Neuron (in vitro differentiated cells): ENCODE data around the gene RAPGEF6.
"Not testable (repeated sequence)": the region's sequence is repeated elsewhere in the genome, so short reads cannot be mapped to it uniquely, and the experiment has no call there.

Source experiments
- H2AFZ ChIP-seq: one replicate; pipeline ENCODE4 v1.6.1; 2013; ENCODE audit warnings: low read depth, mild to moderate bottlenecking, inconsistent platforms, low read length, moderate library complexity
- H3K27me3 ChIP-seq: one replicate; pipeline ENCODE4 v1.6.1; 2013; ENCODE audit warnings: low read length; ENCODE audit not compliant: insufficient read depth
- H3K36me3 ChIP-seq: one replicate; pipeline ENCODE4 v1.6.1; 2013; ENCODE audit warnings: low read length; ENCODE audit not compliant: insufficient read depth
- H3K4me1 ChIP-seq: one replicate; pipeline ENCODE4 v1.6.1; 2013; ENCODE audit warnings: low read length; ENCODE audit not compliant: insufficient read depth
- H3K4me3 ChIP-seq: 2 replicates; pipeline ENCODE4 v1.5.1; 2013; ENCODE audit warnings: mild to moderate bottlenecking, low read length, moderate library complexity
- H3K9me3 ChIP-seq: one replicate; pipeline ENCODE4 v1.6.1; 2013; ENCODE audit warnings: low read length

Gene RAPGEF6

DNA sequence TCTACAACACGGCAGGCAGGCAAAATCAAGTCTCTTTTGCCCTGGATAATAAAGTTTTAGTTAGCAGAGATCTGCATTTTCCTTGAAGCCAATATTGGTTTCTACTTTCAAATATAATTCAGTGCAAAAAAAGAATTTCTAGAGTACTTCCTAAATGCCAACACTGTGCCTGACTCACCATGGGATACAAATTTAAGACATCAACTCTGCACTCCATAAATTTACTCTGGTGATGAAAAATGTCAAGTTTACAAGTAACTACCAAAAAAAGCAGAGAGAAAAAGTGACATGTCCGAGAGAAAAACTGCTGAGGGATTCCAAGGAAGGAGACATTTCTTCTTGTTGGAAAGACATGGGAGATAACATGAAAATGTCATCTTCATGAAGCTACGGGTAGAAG, 119.7 kb downstream of the RAPGEF6 start:
- H3K36me3 ChIP-seq = peaks cover 11% of the 10 kb centered on the region
- no peak overlapping the region for H3K4me3 ChIP-seq

DNA sequence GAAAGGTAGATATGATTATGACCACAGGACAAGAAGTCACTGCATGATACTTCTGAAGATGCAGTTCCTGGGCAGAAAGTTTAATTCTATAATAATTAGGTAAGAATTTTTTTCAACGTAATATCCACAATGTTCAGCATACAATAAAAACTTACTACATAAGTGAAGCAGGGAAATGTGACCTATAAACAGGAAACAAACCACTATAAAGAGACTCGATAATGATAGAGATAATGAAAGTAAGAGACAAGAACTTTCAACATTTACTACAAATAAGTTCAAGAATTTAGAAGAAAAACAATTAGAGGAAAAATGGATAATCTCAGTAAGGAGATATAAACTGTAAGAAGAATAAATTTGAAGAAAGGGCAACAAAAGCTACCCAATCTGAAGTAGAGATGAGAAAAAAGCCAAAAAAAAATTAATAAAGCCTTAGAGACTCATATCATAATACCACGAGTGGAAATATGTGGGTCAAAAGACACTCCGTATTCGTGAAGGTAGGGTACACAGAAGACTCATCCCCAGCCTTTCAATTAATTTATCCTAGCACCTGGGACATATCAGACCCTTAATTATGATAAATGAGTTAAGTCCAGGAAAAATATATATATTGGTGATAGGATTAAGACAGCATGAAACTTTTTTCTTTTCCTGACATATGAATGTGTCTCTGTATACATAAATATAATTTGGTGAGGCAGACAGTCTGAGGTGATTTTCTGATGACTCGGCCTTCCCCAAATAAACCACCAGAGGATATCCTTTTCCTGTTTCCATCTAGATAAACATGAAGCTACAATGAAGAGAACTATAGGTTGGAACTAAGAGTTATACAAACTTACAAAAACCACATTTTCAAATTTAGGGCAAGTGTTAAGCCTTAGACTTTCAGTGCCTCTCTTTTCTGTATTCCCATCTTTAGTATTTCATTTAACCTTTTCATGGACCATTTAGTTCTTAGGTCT, 120.4 kb downstream of the RAPGEF6 start:
- Histone ChIP-seq H3K4me1 (peaks cover 6% of the 10 kb centered on the region), H3K4me3 (no peak overlapping the region), H3K36me3 (peaks cover 17% of the 10 kb centered on the region), H3K27me3 (no peaks in the 10 kb centered on the region), H2AFZ (no peak overlapping the region), H3K9me3 (no peaks in the 10 kb centered on the region)

More for the DNA sequence above, 119.7 kb downstream of the RAPGEF6 start:
- Histone ChIP-seq H3K27me3 (no peaks in the 10 kb centered on the region), H2AFZ (no peak overlapping the region), H3K9me3 (no peaks in the 10 kb centered on the region), H3K4me1 (peaks cover 6% of the 10 kb centered on the region)

DNA sequence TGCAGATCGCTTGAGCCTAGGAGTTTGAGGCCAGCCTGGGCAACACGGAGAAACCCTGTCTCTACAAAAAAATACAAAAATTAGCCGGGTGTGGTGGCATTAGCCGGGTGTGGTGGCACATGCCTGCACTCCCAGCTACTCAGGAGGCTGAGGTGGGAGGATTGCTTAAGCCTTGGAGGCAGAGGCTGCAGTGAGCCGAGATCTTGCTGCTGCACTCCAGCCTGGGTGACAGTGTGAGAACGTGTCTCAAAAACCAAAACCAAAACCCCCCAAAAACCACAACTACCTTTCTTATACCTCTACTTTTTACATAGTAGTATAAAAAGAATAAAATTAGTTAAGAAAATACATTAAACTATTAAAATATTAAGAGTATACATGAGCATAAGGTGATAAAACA, 121.2 kb downstream of the RAPGEF6 start:
- peaks cover 15% of the 10 kb centered on the region for H3K36me3 ChIP-seq
- no peak overlapping the region for H3K4me3 ChIP-seq
- no peaks in the 10 kb centered on the region for H3K9me3 ChIP-seq
- no peaks in the 10 kb centered on the region for H3K27me3 ChIP-seq
- H2AFZ ChIP-seq = no peak overlapping the region
- H3K4me1 ChIP-seq = peaks cover 6% of the 10 kb centered on the region

DNA sequence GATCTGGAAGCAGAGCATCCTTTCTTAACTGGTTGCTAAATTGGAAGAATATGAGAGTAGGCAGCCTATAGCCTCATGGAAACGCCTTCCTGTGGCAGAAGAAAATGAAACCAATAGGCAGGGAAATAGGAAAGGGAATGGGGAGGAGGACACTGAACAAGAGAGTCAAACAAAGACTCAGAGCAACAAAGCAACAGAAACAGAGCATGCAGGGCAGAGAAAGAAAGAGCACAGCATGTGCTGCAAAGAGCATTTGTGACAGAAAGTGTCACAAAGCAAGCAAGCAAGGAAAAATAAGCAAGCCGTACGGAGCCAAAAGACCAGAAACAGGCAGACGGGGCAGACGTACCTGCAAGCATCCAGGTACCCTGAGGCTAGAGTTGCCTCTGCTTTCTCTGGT, 123.1 kb downstream of the RAPGEF6 start:
- Histone ChIP-seq H3K4me3 (no peak overlapping the region), H3K27me3 (no peaks in the 10 kb centered on the region), H3K36me3 (peaks cover 20% of the 10 kb centered on the region), H3K4me1 (peaks cover 6% of the 10 kb centered on the region), H2AFZ (no peak overlapping the region), H3K9me3 (no peaks in the 10 kb centered on the region)

DNA sequence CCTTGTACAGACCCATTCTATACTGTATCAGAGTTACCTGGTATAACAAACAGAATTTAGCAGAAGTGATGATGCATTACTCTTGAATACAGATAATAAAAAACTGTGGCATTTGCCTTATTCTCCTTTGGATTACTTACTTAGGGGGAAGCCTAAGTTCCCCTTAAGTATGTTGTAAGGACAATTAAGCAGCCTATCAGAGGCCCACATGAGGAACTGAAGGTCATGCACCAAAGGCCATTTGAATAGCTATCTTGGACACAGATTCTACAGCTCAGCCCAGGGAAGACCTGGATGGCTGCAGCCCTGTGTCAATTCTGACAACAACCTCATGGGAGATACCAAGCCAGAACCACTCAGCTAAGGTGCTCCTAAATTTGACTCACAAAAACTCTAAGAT, 125.2 kb downstream of the RAPGEF6 start:
- H3K27me3 ChIP-seq = no peaks in the 10 kb centered on the region

DNA sequence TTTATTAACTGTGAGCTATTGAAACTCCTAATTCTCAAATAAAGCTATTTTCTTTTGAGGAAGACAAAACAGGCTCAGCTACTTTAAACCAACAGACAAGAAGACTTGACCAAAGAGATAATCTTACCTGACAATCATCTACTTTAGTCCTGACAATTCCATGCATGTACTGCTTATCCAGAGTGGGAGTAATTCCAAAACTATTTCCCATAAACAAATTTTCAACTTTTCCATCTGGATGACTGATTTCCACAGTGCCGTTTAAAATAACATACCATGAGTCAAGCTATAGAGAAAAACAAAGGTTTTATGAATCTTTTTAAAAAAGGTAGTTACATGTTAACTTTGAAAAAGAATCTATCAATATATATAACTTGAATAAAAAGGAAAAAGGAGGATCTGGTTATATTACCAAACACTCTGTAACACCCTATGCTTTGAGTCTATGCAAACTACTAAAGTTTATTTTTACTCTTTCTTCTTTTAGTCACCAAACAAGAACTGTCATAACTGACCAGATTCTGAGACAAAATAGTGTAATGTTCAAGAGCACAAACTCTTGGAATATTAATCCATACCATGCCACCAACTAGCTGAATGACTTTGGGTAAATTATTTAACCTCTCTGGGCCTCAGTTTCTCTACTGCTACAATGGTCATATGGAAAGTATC, 129.7 kb downstream of the RAPGEF6 start:
- no peaks in the 10 kb centered on the region for H3K4me1 ChIP-seq
- H2AFZ ChIP-seq = no peak overlapping the region
- no peaks in the 10 kb centered on the region for H3K27me3 ChIP-seq
- H3K9me3 ChIP-seq = no peaks in the 10 kb centered on the region
- H3K36me3 ChIP-seq = peaks cover 41% of the 10 kb centered on the region
- no peak overlapping the region for H3K4me3 ChIP-seq

More for the DNA sequence above, 125.2 kb downstream of the RAPGEF6 start:
- Histone ChIP-seq H3K4me3 (no peak overlapping the region), H2AFZ (no peak overlapping the region), H3K4me1 (peaks cover 6% of the 10 kb centered on the region), H3K9me3 (no peaks in the 10 kb centered on the region), H3K36me3 (peaks cover 22% of the 10 kb centered on the region)

DNA sequence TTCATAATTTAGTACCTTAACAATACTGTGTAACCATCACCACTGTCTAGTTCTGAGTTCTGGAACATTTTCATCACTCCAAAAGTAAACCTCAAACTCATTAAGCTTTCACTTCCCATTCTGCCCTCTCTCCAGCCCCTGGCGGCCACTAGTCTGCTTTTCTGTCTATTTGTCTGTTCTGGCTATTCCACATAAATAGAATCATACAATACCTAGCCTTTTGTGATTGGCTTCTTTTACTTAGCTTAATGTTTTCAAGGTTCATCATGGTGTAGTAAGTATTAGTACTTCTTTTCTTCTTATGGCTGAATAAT, 138.7 kb downstream of the RAPGEF6 start:
- peaks cover 40% of the 10 kb centered on the region for H3K36me3 ChIP-seq
- no peak overlapping the region for H2AFZ ChIP-seq
- no peaks in the 10 kb centered on the region for H3K27me3 ChIP-seq
- no peaks in the 10 kb centered on the region for H3K4me1 ChIP-seq
- no peaks in the 10 kb centered on the region for H3K9me3 ChIP-seq
- H3K4me3 ChIP-seq = no peak overlapping the region

DNA sequence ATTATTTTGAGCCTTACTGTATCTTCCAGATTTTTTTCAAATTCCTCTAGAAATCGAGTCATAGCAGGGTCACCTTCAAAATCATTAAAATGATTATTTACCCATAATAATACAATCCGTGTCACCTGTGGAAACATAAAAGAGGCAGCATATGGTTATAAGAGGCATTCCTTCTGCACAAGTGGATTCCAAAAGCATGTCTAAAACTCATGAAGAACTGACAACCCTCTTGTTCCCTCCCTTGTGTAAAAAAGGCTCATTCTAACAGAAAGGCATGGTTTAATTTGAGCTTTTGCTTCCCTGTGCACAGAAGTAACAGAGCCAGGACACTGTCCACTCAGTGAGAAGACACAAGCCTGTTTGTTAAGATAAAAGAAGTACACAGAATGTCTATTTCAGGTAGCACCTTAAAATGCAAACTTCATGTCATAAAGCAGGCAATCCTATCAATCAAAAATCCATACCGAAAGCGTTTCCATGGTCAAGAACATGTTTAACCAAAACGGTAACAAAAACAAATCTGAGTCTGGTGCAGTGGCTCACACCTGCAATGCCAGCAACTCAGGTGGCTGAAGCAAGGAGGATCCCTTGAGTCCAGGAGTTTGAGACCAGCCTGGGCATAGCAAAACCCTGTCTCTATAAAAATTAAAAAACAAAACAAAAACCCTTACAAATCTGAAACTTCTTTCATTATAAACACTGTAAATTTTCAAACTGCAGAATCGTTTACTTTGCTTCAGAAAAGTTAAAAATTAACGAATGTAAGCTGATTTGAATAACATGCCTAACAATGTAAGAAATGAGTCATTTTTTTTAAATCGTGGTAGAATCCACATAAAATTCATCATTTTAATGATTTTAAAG, 139.3 kb downstream of the RAPGEF6 start:
- no peaks in the 10 kb centered on the region for H3K27me3 ChIP-seq
- H3K36me3 ChIP-seq = peaks cover 45% of the 10 kb centered on the region
- no peak overlapping the region for H3K4me3 ChIP-seq
- H3K9me3 ChIP-seq = no peaks in the 10 kb centered on the region
- H2AFZ ChIP-seq = no peak overlapping the region
- H3K4me1 ChIP-seq = no peaks in the 10 kb centered on the region

DNA sequence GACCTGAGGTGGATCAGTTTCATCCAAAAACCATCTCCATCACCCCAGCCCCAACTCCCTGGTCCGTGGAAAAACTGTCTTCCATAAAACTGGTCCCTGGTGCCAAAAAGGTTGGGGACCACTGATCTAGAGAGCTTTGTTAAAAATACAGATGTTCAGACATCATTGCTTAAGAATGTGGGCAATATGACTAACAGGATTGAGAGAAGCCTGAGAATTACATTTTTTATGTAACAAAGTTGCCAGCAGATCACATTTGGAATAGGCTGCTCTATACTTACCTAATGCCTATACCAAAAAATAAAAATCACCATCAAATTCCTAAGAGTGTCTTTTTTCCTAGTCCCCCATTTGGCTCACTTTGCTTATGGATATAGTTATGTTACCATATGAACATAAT, 143.3 kb downstream of the RAPGEF6 start:
- no peaks in the 10 kb centered on the region for H3K9me3 ChIP-seq
- H3K4me1 ChIP-seq = no peaks in the 10 kb centered on the region
- H3K4me3 ChIP-seq = no peak overlapping the region
- H3K36me3 ChIP-seq = peaks cover 52% of the 10 kb centered on the region
- no peaks in the 10 kb centered on the region for H3K27me3 ChIP-seq
- no peak overlapping the region for H2AFZ ChIP-seq

DNA sequence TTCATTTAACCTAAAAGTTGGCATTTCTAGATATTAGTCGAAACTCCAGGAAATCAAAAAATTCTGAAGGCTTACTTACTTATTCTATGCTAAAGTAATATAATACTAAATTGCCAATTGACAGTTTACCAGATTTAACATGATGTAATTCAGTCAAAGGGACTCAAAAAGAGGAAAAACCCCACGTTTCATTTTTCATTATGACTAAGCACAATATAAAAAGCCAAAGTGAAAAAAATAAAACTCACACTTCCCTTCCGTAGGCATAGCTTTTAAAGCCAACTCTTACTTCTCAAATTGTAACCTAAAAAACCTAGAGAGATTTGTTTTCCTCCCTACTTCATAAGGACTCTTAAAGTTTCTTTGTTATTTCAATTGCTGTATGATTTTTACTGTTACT, 146.6 kb downstream of the RAPGEF6 start:
- Histone ChIP-seq H3K9me3 (no peaks in the 10 kb centered on the region), H2AFZ (no peak overlapping the region), H3K4me3 (no peak overlapping the region), H3K27me3 (no peaks in the 10 kb centered on the region), H3K36me3 (peaks cover 41% of the 10 kb centered on the region), H3K4me1 (no peaks in the 10 kb centered on the region)

DNA sequence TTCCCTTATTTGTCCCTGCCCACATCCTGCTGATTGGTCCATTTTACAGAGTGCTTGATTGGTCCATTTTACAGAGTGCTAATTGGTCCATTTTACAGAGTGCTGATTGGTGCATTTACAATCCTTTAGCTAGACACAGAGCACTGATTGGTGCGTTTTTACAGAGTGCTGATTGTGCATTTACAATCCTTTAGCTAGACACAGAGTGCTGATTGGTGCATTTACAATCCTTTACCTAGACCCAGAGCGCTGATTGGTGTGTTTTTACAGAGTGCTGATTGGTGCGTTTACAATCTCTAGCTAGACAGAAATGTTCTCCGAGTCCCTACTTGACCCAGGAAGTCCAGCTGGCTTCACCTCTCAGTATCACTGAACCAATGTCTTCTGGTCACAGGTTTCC, 147.7 kb downstream of the RAPGEF6 start:
- not testable (repeated sequence) for H2AFZ ChIP-seq, H3K4me3 ChIP-seq, H3K27me3 ChIP-seq, H3K9me3 ChIP-seq, H3K4me1 ChIP-seq
- peaks cover 36% of the 10 kb centered on the region for H3K36me3 ChIP-seq

DNA sequence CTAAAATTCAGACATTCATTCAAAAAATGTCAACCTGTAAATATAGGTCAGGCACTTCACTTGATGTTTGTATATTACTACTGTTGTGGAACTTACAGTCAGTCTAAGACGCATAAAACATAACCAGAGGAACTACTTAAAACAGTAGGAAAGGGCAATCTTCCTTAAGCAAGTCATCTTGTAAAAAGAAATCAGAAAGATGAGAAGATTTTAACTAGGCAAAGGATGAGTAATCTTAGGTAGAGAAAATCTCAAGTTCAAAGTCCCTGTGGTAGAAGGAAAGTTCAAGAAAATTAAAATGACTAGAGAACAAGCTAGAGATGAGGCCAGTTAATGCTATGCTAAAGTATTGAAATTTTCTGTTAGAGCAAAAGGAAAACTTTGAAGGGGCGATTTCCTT, 152.4 kb downstream of the RAPGEF6 start:
- H3K4me3 ChIP-seq = no peak overlapping the region
- H2AFZ ChIP-seq = no peak overlapping the region

DNA sequence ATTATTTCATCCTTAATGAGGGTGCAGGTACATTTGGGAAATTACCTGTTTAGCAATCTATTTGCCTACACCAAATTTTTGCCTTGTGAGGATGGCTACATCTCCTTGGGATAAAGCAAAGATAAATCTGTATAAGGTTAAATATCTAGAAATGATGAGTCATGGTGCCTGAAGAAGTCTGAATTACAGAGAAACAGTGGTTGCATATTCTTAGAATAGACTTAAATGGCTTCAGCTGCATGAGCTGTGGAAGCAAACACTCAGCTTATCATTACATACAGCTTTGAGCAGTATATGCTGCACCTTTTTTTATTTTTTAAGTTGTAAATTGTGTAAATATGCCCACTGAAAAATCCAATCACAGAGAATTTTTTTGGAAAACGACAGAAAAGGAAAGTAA, 153.5 kb downstream of the RAPGEF6 start:
- Histone ChIP-seq H3K9me3 (no peaks in the 10 kb centered on the region), H3K36me3 (peaks cover 24% of the 10 kb centered on the region), H3K4me3 (no peak overlapping the region)

More for the DNA sequence above, 152.4 kb downstream of the RAPGEF6 start:
- no peaks in the 10 kb centered on the region for H3K4me1 ChIP-seq
- no peaks in the 10 kb centered on the region for H3K27me3 ChIP-seq
- H3K9me3 ChIP-seq = no peaks in the 10 kb centered on the region
- H3K36me3 ChIP-seq = peaks cover 31% of the 10 kb centered on the region

More for the DNA sequence above, 153.5 kb downstream of the RAPGEF6 start:
- H3K27me3 ChIP-seq = no peaks in the 10 kb centered on the region
- no peak overlapping the region for H2AFZ ChIP-seq
- no peaks in the 10 kb centered on the region for H3K4me1 ChIP-seq
